Superior temporal gyrus (tissue), 1 donor: Measurements from ENCODE around the gene WDR18.

ENCODE experiments used
- DNase-seq: peaks from one replicate; pipeline ENCODE4 v3.0.0-alpha.2; 2016; ENCODE audit errors: extremely low spot score

Gene WDR18

GRCh38 chr19:1041835-1042685 is 57.9 kb downstream of the WDR18 start:
- no peak for DNase-seq

GRCh38 chr19:1042689-1043511 is 58.8 kb downstream of the WDR18 start:
- no peak for DNase-seq
